HG02840 (cell line): Measurements from ENCODE around the gene KCND3.
"Not testable (repeated sequence)": the region's sequence is repeated elsewhere in the genome, so short reads cannot be mapped to it uniquely, and the experiment has no call there.

ENCODE experiments used
- ATAC-seq: cut with Tn5 transposase; IDR thresholded peaks from one replicate; pipeline ENCODE4 v1.9.1; 2021; ENCODE audit warnings: mild to moderate bottlenecking, moderate library complexity, moderate number of reproducible peaks; ENCODE audit not compliant: unreplicated experiment, low FRiP score

Gene KCND3

GRCh38 chr1:111751906-111752575, 237.4 kb downstream of the KCND3 start:
- no peak for ATAC-seq

- ATAC-seq: no peak
Observed at GRCh38 chr1:111750856-111751255, 238.6 kb downstream of the KCND3 start.

GRCh38 chr1:111749628-111750027, 239.8 kb downstream of the KCND3 start:
- no peak for ATAC-seq

GRCh38 chr1:111747947-111748346, 241.5 kb downstream of the KCND3 start:
- no peak for ATAC-seq

GRCh38 chr1:111747282-111747734, 242.2 kb downstream of the KCND3 start:
- no peak for ATAC-seq

GRCh38 chr1:111746614-111746999, 242.9 kb downstream of the KCND3 start:
- no peak for ATAC-seq

- ATAC-seq: no peak
Observed at GRCh38 chr1:111745675-111746613, 243.5 kb downstream of the KCND3 start.

- no peak for ATAC-seq
Observed at GRCh38 chr1:111743679-111744101, 245.8 kb downstream of the KCND3 start.

- no peak for ATAC-seq
Observed at GRCh38 chr1:111742938-111743549, 246.4 kb downstream of the KCND3 start.

GRCh38 chr1:111742292-111742691, 247.2 kb downstream of the KCND3 start:
- ATAC-seq: not testable (repeated sequence)

- ATAC-seq: no peak
Observed at GRCh38 chr1:111739925-111740765, 249.3 kb downstream of the KCND3 start.

- ATAC-seq: peak; percentile 84
Observed at GRCh38 chr1:111739194-111739924, 250.1 kb downstream of the KCND3 start, which contains the start of gene INKA2. TSS of gene INKA2 (minus strand) at chr1:111739395. CDS start at chr1:111739242, 153 bp downstream.

- ATAC-seq: peak; percentile 53
Observed at GRCh38 chr1:111738436-111739193, 250.9 kb downstream of the KCND3 start.

- ATAC-seq: no peak
Observed at GRCh38 chr1:111738133-111738435, 251.4 kb downstream of the KCND3 start.

GRCh38 chr1:111737216-111738132, 252.0 kb downstream of the KCND3 start:
- no peak for ATAC-seq

GRCh38 chr1:111736548-111737215, 252.8 kb downstream of the KCND3 start:
- no peak for ATAC-seq

- no peak for ATAC-seq
Observed at GRCh38 chr1:111735858-111736544, 253.5 kb downstream of the KCND3 start.
